Cardiac septum (tissue), 1 donor: ENCODE measurements around the gene PPP6R3. TPM values are rescaled to one million over a fixed set of nuclear protein-coding genes. Genes with fewer than 3 reads are reported as not detected.
"Not testable (repeated sequence)": the region's sequence is repeated elsewhere in the genome, so short reads cannot be mapped to it uniquely, and the experiment has no call there.

Experiments
- DNase-seq: peaks from one replicate; pipeline ENCODE4 v3.0.0-alpha.2; 2020; ENCODE audit warnings: low spot score
- intact Hi-C: fragments of 100-400 bp; cut with DNase I; formaldehyde crosslinking; loops from one replicate; pipeline ENCODE4 v1.14.0; 2022
- total RNA-seq: library from RNA; stranded (reverse); fragmentation: NEBNext Ultra II Directional; extraction: Animal tissue kit (Norgen Biotek cat#: 25700); gene quantifications from one replicate; pipeline ENCODE4 v1.2.1, GENCODE V29; 2021
- donor health status: DM: no; HTN: no; CAD: no.

PPP6R3 gene
- total RNA-seq, 1 donor from 2014 or later: 92.4 TPM

- intact Hi-C loops: no loop called here
These were observed 27.0 kb upstream of the PPP6R3 start for GRCh38 chr11:68433541-68433940.

GRCh38 chr11:68434159-68434558 lies 26.4 kb upstream of the PPP6R3 start:
- DNase-seq, intact Hi-C loops: not testable (repeated sequence)

More at GRCh38 chr11:68433541-68433940, 27.0 kb upstream of the PPP6R3 start:
- no peak for DNase-seq

GRCh38 chr11:68436162-68436888 lies 24.2 kb upstream of the PPP6R3 start:
- intact Hi-C loops: loop anchor here (5.0 kb wide), 1 partner anchor 39 kb away; no protein-coding TSS in a partner anchor
- DNase-seq: no peak

DNA sequence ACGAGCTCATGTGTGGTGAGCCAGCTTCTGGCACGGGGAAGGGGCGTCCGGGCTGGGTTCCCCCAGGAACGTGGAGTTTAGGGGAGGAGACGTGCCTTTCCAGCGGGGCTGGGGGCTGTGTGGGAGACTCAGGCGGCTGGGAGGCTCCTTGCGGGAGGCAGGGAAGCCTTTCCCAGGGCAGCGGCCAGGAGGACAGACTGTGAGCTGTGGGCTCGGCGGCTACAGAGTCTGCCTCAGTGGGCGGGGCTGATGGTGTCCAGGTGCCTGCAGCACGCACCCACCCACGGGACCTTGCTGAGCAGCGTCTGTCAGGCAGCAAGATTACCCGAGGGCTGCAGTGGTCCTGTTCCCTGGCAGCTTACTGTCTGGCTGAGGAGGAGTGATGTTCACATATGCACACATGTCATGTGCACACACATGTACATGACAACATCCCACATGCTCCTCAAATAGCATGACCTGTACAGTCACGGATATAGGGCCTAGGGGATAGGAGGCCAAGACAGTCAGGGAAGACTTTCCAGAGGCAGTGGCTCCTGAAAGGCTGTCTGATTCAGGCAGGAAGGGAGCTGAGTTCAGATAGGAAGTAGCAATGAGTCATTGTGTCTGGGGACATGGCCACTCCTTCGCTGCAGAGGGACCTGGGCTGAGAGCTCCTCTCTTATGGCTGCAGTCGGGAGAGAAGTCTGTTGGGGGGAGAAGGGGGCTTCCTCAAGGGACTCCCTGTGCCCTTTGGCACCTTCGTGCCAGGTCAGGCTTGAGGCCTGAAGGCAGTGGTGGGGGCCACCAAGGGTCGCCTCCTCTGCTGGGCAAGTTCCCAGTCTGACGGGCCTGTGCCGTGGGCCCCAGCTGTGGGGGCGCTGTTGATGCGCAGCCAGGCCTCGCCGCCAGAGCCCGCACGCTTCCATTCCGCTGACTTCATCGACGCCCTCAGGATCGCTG lies 23.3 kb upstream of the PPP6R3 start:
- DNase-seq: peak; percentile 84
- intact Hi-C loops: loop anchor here (5.0 kb wide), 1 partner anchor 40 kb away; no protein-coding TSS in a partner anchor

- no peak for DNase-seq
- intact Hi-C loops: loop anchor here (5.0 kb wide), 1 partner anchor 41 kb away; no protein-coding TSS in a partner anchor
These were observed 22.5 kb upstream of the PPP6R3 start for GRCh38 chr11:68437927-68438657.

- intact Hi-C loops: loop anchor here (5.0 kb wide), 1 partner anchor 41 kb away; no protein-coding TSS in a partner anchor
- DNase-seq: no peak
These were observed 21.8 kb upstream of the PPP6R3 start for GRCh38 chr11:68438658-68439259.

GRCh38 chr11:68439355-68440065 lies 21.0 kb upstream of the PPP6R3 start:
- DNase-seq: no peak
- intact Hi-C loops: loop anchor here (5.0 kb wide), 1 partner anchor 42 kb away; no protein-coding TSS in a partner anchor

DNA sequence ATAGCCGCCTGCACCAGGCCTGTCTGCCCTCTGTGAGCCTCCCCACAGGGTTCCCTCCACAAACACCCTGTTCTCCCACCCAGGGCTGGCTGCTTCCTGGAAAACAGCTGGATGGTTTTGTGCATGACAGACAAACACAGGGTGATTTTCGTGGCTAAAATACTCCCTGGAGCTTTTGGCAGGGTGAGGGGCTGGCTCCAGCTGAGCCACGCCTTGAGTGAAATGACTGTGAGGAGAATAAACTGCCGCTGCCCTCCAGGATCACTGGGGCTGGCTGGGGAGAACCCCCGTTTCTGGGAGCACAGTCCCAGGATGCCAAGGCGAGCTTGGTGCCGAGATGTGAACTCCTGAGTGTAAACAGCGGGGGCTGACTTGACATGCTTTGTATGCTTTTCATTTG lies 20.3 kb upstream of the PPP6R3 start:
- DNase-seq: no peak
- intact Hi-C loops: no loop called here

DNA sequence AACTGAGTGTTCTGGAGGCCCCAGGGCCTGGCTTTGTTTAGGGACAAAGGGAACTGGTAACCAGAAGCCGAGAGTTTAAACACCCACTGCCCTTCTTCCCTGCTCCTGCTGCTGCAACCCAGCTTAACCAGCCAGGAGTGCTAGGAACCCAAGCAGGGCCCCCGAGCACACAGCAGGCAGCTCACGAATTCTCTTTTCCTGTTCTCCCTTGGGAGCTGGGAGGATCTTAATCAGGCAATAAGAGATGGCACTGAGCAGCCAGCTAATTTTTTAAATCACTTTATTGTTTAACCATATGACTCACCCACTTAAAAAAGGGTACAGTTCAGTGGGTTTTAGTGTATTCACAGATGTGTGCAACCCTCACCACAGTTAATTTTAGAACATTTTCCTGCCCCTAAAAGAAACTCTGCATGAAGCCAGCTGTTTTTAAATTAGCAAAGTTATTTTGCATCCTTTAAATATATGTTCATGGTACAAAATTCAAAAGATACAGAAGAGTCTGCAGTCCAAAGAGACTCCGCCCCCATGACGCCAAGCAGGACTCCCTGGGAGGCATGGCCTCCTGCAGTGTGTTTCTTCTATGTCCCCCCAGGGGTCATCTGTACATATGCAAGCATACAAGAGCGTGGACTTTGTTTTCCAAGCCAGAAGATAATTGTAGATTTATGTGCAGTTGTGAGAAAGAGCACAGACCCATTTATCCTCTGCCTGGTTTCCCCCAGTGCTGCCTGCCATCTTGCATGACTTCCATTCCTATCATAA lies 18.9 kb upstream of the PPP6R3 start:
- no peak for DNase-seq
- intact Hi-C loops: no loop called here

DNA sequence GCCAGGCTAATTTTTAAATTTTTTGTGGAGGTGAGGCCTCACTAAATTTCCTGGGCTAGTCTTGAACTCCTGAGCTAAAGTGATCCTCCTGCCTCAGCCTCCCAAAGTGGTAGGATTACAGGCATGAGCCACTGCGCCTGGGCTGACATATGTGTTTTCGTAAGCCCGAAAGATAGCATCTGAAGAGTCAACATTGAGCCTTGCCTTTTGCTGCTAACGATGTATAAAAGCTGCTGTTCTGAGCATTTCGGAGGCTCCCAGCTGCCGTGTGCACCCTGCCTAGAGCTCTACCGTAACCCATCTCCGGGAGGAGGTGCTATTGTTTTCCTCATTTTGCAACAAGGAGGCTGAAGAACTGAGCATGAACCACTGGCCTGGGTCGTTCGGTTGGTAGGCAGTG lies 18.1 kb upstream of the PPP6R3 start:
- DNase-seq: no peak
- intact Hi-C loops: no loop called here

DNA sequence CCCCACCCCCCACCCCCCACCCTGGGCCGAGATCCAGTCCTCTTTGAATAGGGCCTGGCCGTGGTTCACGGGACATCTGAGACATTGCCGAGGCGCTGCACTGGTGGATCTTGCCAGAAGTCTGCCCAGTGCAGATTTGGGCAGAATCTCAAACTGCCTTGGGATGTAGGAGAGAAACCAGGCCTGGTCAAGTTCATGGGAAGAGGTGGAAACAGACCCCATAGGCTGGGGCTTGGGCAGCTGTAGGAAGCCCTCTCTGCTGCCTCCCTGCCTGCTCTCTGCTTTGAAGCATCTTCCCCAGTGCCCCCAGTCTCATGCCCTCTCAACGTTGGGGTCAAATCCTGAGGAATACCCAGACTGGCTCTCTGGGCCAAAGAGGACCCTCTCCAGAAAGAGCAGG lies 16.0 kb upstream of the PPP6R3 start:
- DNase-seq: no peak
- intact Hi-C loops: no loop called here

DNA sequence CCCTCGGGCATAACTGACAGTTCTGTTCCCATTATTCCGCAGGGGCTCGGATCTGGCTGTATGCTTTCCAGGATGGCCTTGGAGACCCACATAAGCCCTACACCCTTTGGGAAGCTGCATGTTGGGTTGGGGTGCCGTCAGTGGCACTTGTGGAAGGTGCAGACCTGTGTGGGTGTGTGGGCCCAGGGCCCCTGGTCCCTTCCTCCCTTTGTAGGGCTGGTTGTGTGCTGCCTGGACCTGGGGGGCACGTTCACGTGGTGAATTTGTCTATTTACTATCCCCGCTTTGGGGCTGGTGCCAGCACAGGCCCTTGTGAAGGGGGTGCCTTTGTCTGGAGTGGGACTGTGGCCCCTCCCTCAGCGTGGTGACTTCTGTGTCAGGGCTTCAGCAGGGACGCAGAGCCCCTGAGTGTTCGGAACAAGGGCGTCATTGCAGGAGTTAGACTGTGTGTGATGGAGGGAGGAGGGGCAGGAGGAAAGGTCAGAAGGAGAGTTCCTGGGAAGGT lies 15.0 kb upstream of the PPP6R3 start:
- no peak for DNase-seq
- intact Hi-C loops: loop anchor here (5.0 kb wide), 2 partner anchors 63 to 148 kb away; no protein-coding TSS in a partner anchor

GRCh38 chr11:68446046-68446725 lies 14.4 kb upstream of the PPP6R3 start:
- intact Hi-C loops: loop anchor here (5.0 kb wide), 2 partner anchors 64 to 149 kb away; no protein-coding TSS in a partner anchor
- no peak for DNase-seq

DNA sequence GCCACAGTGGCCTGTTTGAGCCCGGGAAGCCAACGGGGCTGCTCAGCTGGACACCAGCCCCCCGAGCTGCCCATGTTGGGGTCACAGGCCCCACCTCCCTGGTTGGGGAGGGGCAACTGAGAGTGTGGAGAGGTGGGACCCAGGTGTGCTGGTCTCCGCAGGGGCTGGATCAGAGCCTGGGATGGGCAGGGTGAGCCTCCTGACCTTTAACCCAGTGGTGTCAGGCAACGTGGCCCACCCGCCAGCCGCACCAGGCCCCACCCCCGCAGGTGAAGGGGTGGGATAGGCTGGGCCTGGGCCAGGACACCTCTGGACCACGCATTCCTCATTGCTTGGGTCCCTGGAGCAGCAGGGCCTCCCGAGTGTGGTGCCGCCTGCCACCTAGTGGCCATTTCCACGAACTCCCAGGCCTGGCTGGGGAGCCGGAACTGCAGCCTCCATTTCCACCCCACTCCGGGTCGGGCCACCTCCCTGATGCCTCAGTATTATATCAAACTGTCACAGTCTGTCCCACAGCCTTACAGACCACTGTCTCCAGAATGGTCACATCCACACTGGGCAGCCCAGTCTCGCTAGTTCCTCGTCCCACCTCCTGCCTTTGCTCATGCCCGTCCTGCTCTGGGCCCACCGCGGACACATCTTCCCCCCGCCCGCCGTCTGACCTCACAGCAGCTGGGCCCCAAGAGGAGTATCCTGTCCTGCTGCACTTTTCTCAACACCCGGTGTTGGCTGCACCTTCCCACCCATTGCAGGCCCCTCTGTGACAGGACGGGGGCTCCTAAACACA lies 13.3 kb upstream of the PPP6R3 start:
- peak; percentile 92 for DNase-seq
- intact Hi-C loops: loop anchor here (1.0 to 5.0 kb wide), 3 partner anchors 65 to 190 kb away; no protein-coding TSS in a partner anchor

DNA sequence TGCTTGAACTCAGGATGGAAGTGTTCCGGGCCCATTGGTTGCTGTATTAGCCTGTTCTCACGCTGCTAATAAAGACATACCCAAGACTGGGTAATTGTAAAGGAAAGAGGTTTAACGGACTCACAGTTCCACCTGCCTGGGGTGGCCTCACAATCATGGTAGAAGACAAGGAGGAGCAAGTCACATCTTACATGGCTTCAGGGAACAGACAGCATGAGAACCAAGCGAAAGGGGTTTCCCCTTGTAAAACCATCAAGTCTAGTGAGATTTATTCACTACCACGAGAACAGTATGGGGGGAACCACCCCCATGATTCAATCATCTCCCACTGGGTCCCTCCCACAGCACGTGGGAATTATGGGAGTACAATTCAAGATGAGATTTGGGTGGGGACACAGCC lies 12.6 kb upstream of the PPP6R3 start:
- DNase-seq: not testable (repeated sequence)
- intact Hi-C loops: loop anchor here (1.0 to 5.0 kb wide), 3 partner anchors 66 to 191 kb away; no protein-coding TSS in a partner anchor

GRCh38 chr11:68448604-68449011 lies 11.9 kb upstream of the PPP6R3 start:
- DNase-seq: no peak
- intact Hi-C loops: loop anchor here (5.0 kb wide), 2 partner anchors 66 to 151 kb away; no protein-coding TSS in a partner anchor
